SU-DHL-6 (cell line): ENCODE data around the gene DEGS2.

Experiments used
- EZH2phosphoT487 ChIP-seq: fragments of 200-600 bp; sonication (generic), shearing (Covaris generic); conservative IDR thresholded peaks from 2 replicates; pipeline ENCODE4 v1.6.1; 2018; ENCODE audit warnings: mild to moderate bottlenecking, antibody characterized with exemption, low read length, moderate library complexity, mixed read lengths
- TF ChIP-seq, protein P1 (sequence below): fragments of 200-600 bp; sonication (generic); IDR thresholded peaks from one replicate; pipeline ENCODE4 v1.5.1; 2017; ENCODE audit warnings: antibody characterized with exemption, mild to moderate bottlenecking, low read length, moderate library complexity; ENCODE audit not compliant: insufficient read depth, poor library complexity, severe bottlenecking

DNA sequence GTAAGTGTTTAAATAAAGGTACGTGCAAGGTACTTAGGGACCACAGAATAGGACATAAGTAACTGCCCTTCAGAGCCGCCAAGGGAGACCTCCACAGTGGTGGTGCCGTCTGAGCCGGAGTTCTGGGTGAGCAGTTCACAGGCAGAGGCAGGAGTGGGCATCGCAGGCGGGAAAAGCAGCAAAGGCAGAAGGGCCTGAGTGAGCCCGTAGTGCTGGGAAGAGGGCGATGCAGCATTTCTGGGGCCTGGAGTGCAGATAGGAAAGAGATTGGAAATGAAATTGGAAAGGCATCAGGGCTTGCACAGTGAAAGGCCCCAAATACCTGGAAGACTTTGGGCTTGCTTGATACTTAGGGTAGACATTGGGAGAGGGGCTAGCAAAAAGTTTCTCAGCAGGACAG, 61.3 kb downstream of the DEGS2 start:
- TF ChIP-seq, protein P1, sequence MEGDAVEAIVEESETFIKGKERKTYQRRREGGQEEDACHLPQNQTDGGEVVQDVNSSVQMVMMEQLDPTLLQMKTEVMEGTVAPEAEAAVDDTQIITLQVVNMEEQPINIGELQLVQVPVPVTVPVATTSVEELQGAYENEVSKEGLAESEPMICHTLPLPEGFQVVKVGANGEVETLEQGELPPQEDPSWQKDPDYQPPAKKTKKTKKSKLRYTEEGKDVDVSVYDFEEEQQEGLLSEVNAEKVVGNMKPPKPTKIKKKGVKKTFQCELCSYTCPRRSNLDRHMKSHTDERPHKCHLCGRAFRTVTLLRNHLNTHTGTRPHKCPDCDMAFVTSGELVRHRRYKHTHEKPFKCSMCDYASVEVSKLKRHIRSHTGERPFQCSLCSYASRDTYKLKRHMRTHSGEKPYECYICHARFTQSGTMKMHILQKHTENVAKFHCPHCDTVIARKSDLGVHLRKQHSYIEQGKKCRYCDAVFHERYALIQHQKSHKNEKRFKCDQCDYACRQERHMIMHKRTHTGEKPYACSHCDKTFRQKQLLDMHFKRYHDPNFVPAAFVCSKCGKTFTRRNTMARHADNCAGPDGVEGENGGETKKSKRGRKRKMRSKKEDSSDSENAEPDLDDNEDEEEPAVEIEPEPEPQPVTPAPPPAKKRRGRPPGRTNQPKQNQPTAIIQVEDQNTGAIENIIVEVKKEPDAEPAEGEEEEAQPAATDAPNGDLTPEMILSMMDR = no peak
- no peak for TF ChIP-seq EZH2phosphoT487
